ENCODE results near the gene SDSL.

SDSL gene

GRCh38 chr12:113476176-113476986 lies 54.2 kb downstream of the SDSL start:
- H3K4me3 Mint-ChIP-seq: no peak overlapping the region
- H3K4me1 Mint-ChIP-seq (ENCODE audit: low read depth): peaks cover 3% of the 10 kb centered on the region
- H3K9me3 Mint-ChIP-seq: no peaks in the 10 kb centered on the region
- no peak for DNase-seq (ENCODE audit: low spot score)
- H3K27ac Mint-ChIP-seq: no peak overlapping the region
- H3K27me3 Mint-ChIP-seq (ENCODE audit: low read depth): peaks cover 88% of the 10 kb centered on the region
- H3K36me3 Mint-ChIP-seq (ENCODE audit: low read depth): no peaks in the 10 kb centered on the region

DNA sequence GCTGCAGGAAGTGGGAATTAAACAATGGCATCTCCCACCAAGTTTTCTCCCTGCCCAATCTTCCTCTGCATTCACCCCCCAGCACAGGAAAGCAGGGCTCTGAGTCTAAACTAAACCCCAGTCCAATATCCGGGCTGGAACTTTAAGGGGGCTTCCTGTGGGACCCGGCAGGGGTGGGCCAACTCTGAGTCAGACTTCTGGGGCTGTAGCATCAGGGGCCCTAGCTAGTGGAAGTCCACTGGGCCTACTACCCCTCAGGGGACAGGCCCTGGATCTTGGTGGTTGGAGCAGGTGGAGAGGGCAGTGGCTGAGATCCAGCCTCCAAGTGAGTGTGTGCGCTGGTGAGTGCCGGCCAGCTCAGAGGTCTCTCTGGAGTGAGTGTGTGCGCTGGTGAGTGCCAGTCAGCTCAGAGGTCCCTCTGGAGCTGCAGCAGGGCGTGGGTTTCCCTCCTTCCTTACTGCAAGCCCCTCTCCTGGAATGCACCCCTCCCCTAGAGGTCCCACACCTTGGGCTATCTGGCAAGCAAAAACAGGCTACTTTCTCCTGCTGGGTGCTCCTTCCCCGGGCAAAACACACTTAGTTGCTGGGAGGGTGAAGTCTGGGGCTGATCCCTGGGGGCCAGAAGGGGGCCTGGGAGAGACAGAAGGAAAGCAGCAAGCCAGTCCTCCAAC lies 55.1 kb downstream of the SDSL start:
- no peaks in the 10 kb centered on the region for H3K36me3 Mint-ChIP-seq (ENCODE audit: low read depth)
- H3K9me3 Mint-ChIP-seq: no peaks in the 10 kb centered on the region
- peaks cover 3% of the 10 kb centered on the region for H3K4me1 Mint-ChIP-seq (ENCODE audit: low read depth)
- peak overlapping the region; percentile 63 for H3K27ac Mint-ChIP-seq
- H3K4me3 Mint-ChIP-seq: no peak overlapping the region
- DNase-seq (ENCODE audit: low spot score): no peak
- peaks cover 81% of the 10 kb centered on the region for H3K27me3 Mint-ChIP-seq (ENCODE audit: low read depth)

- no peak overlapping the region for H3K27ac Mint-ChIP-seq
- H3K36me3 Mint-ChIP-seq (ENCODE audit: low read depth): no peaks in the 10 kb centered on the region
Measured at GRCh38 chr12:113477842-113478215, 55.6 kb downstream of the SDSL start.

DNA sequence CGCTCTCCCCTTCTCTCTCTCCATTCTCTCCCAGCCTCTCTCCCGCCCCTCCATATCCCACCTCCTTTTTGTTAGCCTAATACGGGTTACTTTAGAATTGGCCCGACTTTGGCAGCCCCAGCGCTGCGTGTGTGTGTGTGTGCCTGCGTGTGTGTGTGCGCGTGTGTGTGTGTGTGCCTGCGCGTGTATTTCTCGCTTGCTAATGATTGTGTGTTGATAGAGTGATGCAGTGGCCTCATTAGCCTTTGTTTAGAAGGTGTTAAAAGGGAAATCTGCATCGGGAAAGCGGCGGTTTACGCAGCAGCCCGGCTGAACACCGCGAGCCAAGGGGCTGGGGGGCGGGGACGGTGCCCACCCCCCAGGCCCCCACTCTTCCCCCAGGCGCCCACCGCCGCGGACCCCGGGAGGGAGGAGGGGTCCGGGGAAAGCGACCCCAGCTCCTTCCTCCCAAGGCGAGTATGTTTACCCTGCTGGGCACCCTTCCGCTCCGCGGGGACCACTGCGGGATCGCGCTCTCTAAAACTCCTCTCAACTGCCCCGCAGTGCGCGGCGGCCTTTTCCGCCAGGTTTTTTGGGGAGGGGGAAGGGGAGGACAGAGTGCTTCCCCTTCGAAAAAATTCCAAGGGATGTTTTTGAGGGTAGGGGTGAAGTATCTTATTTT lies 56.3 kb downstream of the SDSL start:
- H3K4me3 Mint-ChIP-seq: no peak overlapping the region
- DNase-seq (ENCODE audit: low spot score): no peak
- H3K9me3 Mint-ChIP-seq: no peaks in the 10 kb centered on the region
- H3K27me3 Mint-ChIP-seq (ENCODE audit: low read depth): peaks cover 69% of the 10 kb centered on the region
- no peak overlapping the region for H3K27ac Mint-ChIP-seq
- H3K36me3 Mint-ChIP-seq (ENCODE audit: low read depth): no peaks in the 10 kb centered on the region
- peaks cover 3% of the 10 kb centered on the region for H3K4me1 Mint-ChIP-seq (ENCODE audit: low read depth)

More at GRCh38 chr12:113477842-113478215, 55.6 kb downstream of the SDSL start:
- H3K27me3 Mint-ChIP-seq (ENCODE audit: low read depth): peaks cover 76% of the 10 kb centered on the region
- no peaks in the 10 kb centered on the region for H3K9me3 Mint-ChIP-seq
- DNase-seq (ENCODE audit: low spot score): no peak
- no peak overlapping the region for H3K4me3 Mint-ChIP-seq
- peaks cover 3% of the 10 kb centered on the region for H3K4me1 Mint-ChIP-seq (ENCODE audit: low read depth)

- Mint-ChIP-seq H3K4me3 (no peak overlapping the region), H3K9me3 (no peaks in the 10 kb centered on the region), H3K27ac (peak overlapping the region; percentile 18), H3K27me3 (ENCODE audit: low read depth) (peaks cover 62% of the 10 kb centered on the region), H3K4me1 (ENCODE audit: low read depth) (peaks cover 2% of the 10 kb centered on the region), H3K36me3 (ENCODE audit: low read depth) (no peaks in the 10 kb centered on the region)
- no peak for DNase-seq (ENCODE audit: low spot score)
Measured at GRCh38 chr12:113479216-113479589, 57.0 kb downstream of the SDSL start.

DNA sequence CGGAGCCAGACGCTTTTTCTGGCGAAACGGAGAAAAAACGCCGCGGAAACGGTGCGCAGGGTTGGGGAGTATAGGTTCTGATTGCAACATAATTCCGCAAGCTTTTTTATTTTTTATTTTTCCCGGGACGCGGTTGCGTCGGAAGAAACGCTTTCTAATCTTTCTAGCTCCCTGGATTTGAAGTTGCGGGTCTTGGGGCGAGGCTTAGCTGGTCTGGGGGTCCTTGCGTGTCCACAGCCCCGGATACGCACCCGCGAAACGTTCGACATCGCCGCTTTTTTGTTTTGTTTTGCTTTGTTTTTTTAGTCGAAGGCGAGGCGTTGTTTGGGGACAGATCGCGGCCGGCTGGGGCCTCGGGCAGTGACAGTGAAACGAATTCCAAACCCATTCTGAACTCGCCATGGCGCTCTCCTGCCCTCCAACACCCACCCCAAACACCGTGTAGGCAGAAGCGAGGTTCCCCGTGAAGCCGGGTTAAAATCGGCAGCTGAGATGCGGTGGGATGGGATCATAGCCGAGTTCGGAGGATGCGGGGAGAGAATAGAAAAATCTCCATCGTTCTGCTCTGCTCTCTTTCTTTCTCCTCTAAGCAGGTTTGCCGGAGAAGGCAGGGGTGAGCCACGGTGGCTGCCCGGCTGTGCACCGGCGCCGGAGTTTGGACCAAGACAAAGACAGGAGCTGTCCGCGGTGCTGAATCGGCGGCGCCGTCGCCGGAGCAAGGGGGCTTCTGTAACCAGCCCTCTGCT lies 57.6 kb downstream of the SDSL start:
- peaks cover 56% of the 10 kb centered on the region for H3K27me3 Mint-ChIP-seq (ENCODE audit: low read depth)
- no peaks in the 10 kb centered on the region for H3K4me1 Mint-ChIP-seq (ENCODE audit: low read depth)
- no peaks in the 10 kb centered on the region for H3K36me3 Mint-ChIP-seq (ENCODE audit: low read depth)
- H3K9me3 Mint-ChIP-seq: no peaks in the 10 kb centered on the region
- DNase-seq (ENCODE audit: low spot score): no peak
- H3K27ac Mint-ChIP-seq: peak overlapping the region; percentile 74
- H3K4me3 Mint-ChIP-seq: no peak overlapping the region

DNA sequence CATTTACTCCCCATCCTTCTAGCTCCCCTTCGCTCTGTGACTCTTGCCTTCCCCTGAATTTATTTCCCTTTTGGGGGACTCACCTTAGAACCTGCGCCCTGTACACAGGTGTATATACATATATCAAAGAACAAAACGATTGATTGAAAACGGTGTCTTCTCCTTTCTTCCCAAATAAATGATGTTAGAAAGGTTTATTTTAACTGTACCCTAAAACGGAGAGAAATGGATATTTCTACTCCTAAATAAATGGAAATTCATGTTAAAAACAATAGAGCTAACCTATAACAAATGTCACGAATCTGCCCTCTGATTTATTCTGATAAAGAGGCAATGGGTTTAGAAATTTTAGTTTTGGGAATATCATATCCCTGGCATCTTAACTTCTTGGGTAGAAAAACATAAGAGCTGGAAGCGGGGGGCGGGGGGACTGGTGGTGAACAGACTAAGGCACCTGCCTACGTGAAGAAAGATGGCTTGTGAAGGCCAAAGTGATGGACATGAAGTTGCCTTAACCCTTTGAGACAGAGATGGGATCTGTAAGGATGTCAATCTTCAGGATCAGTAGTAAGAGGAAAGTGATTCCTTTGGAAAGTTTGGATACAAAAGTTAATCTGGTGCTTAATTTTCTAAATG lies 58.3 kb downstream of the SDSL start:
- Mint-ChIP-seq H3K9me3 (no peaks in the 10 kb centered on the region), H3K27me3 (ENCODE audit: low read depth) (peaks cover 49% of the 10 kb centered on the region), H3K4me1 (ENCODE audit: low read depth) (no peaks in the 10 kb centered on the region), H3K36me3 (ENCODE audit: low read depth) (no peaks in the 10 kb centered on the region), H3K4me3 (no peak overlapping the region), H3K27ac (peak overlapping the region; percentile 74)
- no peak for DNase-seq (ENCODE audit: low spot score)

GRCh38 chr12:113482334-113482733 lies 60.2 kb downstream of the SDSL start:
- Mint-ChIP-seq H3K27me3 (ENCODE audit: low read depth) (peaks cover 37% of the 10 kb centered on the region), H3K36me3 (ENCODE audit: low read depth) (no peaks in the 10 kb centered on the region), H3K9me3 (no peaks in the 10 kb centered on the region), H3K4me3 (no peak overlapping the region), H3K4me1 (ENCODE audit: low read depth) (no peaks in the 10 kb centered on the region), H3K27ac (no peak overlapping the region)
- DNase-seq (ENCODE audit: low spot score): no peak

- Mint-ChIP-seq H3K9me3 (no peaks in the 10 kb centered on the region), H3K36me3 (ENCODE audit: low read depth) (no peaks in the 10 kb centered on the region), H3K4me3 (no peak overlapping the region), H3K4me1 (ENCODE audit: low read depth) (no peaks in the 10 kb centered on the region), H3K27ac (no peak overlapping the region), H3K27me3 (ENCODE audit: low read depth) (peaks cover 8% of the 10 kb centered on the region)
- no peak for DNase-seq (ENCODE audit: low spot score)
Measured at GRCh38 chr12:113485330-113485729, 63.1 kb downstream of the SDSL start.

DNA sequence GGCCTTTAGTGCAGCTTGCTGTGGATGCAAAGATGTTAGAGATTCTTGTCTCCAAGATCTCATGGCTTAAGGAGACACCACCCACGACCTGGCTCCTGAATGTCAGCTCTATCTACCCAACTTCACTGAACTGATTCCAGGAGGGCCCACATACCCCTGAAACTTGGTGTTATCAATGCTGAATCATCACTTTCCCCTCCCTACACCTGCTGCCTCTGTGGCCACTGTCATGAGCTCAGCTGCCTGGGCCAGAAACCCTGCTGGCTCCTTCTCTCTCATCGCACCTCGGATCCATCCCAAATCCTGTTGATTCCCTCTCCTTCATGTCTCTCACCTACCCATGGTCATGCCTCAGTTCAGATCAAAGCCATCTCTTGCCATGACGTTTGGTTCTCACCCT lies 64.5 kb downstream of the SDSL start:
- no peak for DNase-seq (ENCODE audit: low spot score)
- Mint-ChIP-seq H3K36me3 (ENCODE audit: low read depth) (no peaks in the 10 kb centered on the region), H3K4me1 (ENCODE audit: low read depth) (no peaks in the 10 kb centered on the region), H3K9me3 (no peaks in the 10 kb centered on the region), H3K4me3 (no peak overlapping the region), H3K27ac (no peak overlapping the region), H3K27me3 (ENCODE audit: low read depth) (no peaks in the 10 kb centered on the region)
